IPS-18a (cell line): ENCODE data around the gene COL12A1.

Experiments
- H3K27ac ChIP-seq: one replicate; pipeline ENCODE4 v1.5.1; 2013; ENCODE audit warnings: low read length
- H3K27me3 ChIP-seq: one replicate; pipeline ENCODE4 v1.6.1; 2013; ENCODE audit warnings: mild to moderate bottlenecking, low read length; ENCODE audit not compliant: control insufficient read depth, insufficient read depth
- H3K36me3 ChIP-seq: one replicate; pipeline ENCODE4 v1.6.1; 2013; ENCODE audit warnings: low read depth, low read length; ENCODE audit not compliant: control insufficient read depth
- H3K4me1 ChIP-seq: one replicate; pipeline ENCODE4 v1.6.1; 2013; ENCODE audit warnings: low read depth, low read length; ENCODE audit not compliant: control insufficient read depth
- H3K4me3 ChIP-seq: one replicate; pipeline ENCODE4 v1.5.1; 2013; ENCODE audit warnings: low read length
- H3K9ac ChIP-seq: one replicate; pipeline ENCODE4 v1.6.1; 2013; ENCODE audit warnings: mild to moderate bottlenecking, low read length, moderate library complexity
- H3K9me3 ChIP-seq: one replicate; pipeline ENCODE4 v1.6.1; 2013; ENCODE audit warnings: low read depth, low read length; ENCODE audit not compliant: control insufficient read depth

COL12A1 gene

GRCh38 chr6:75130784-75131183 lies 75.1 kb downstream of the COL12A1 start:
- Histone ChIP-seq H3K4me1 (no peaks in the 10 kb centered on the region), H3K27me3 (no peaks in the 10 kb centered on the region), H3K4me3 (no peak overlapping the region), H3K9ac (no peak overlapping the region), H3K9me3 (no peaks in the 10 kb centered on the region), H3K36me3 (no peaks in the 10 kb centered on the region), H3K27ac (no peak overlapping the region)

GRCh38 chr6:75128878-75129570 lies 76.8 kb downstream of the COL12A1 start:
- H3K9ac ChIP-seq: no peak overlapping the region
- H3K4me3 ChIP-seq: no peak overlapping the region
- H3K27ac ChIP-seq: no peak overlapping the region
- no peaks in the 10 kb centered on the region for H3K36me3 ChIP-seq
- no peaks in the 10 kb centered on the region for H3K4me1 ChIP-seq
- H3K9me3 ChIP-seq: no peaks in the 10 kb centered on the region
- H3K27me3 ChIP-seq: no peaks in the 10 kb centered on the region

GRCh38 chr6:75126518-75126917 lies 79.3 kb downstream of the COL12A1 start:
- H3K9ac ChIP-seq: no peak overlapping the region
- H3K9me3 ChIP-seq: no peaks in the 10 kb centered on the region
- H3K4me3 ChIP-seq: no peak overlapping the region
- no peaks in the 10 kb centered on the region for H3K27me3 ChIP-seq
- H3K36me3 ChIP-seq: no peaks in the 10 kb centered on the region
- H3K27ac ChIP-seq: no peak overlapping the region
- H3K4me1 ChIP-seq: no peaks in the 10 kb centered on the region

- Histone ChIP-seq H3K27ac (no peak overlapping the region), H3K4me1 (no peaks in the 10 kb centered on the region), H3K9ac (no peak overlapping the region), H3K36me3 (no peaks in the 10 kb centered on the region), H3K9me3 (no peaks in the 10 kb centered on the region), H3K4me3 (no peak overlapping the region), H3K27me3 (no peaks in the 10 kb centered on the region)
These were observed 80.9 kb downstream of the COL12A1 start for GRCh38 chr6:75124983-75125382.

GRCh38 chr6:75124085-75124484 lies 81.8 kb downstream of the COL12A1 start:
- Histone ChIP-seq H3K9ac (no peak overlapping the region), H3K27me3 (no peaks in the 10 kb centered on the region), H3K4me3 (no peak overlapping the region), H3K4me1 (no peaks in the 10 kb centered on the region), H3K36me3 (no peaks in the 10 kb centered on the region), H3K27ac (no peak overlapping the region), H3K9me3 (no peaks in the 10 kb centered on the region)

GRCh38 chr6:75118925-75119515 lies 86.8 kb downstream of the COL12A1 start:
- Histone ChIP-seq H3K4me3 (no peak overlapping the region), H3K36me3 (no peaks in the 10 kb centered on the region), H3K4me1 (no peaks in the 10 kb centered on the region), H3K9me3 (no peaks in the 10 kb centered on the region), H3K27ac (no peak overlapping the region), H3K9ac (no peak overlapping the region), H3K27me3 (no peaks in the 10 kb centered on the region)

GRCh38 chr6:75117701-75118100 lies 88.2 kb downstream of the COL12A1 start:
- Histone ChIP-seq H3K4me1 (no peaks in the 10 kb centered on the region), H3K36me3 (no peaks in the 10 kb centered on the region)

GRCh38 chr6:75116946-75117345 lies 88.9 kb downstream of the COL12A1 start:
- H3K4me1 ChIP-seq: no peaks in the 10 kb centered on the region
- no peaks in the 10 kb centered on the region for H3K9me3 ChIP-seq
- H3K36me3 ChIP-seq: no peaks in the 10 kb centered on the region
- H3K9ac ChIP-seq: no peak overlapping the region
- no peak overlapping the region for H3K27ac ChIP-seq
- H3K4me3 ChIP-seq: no peak overlapping the region
- H3K27me3 ChIP-seq: no peaks in the 10 kb centered on the region

More at GRCh38 chr6:75117701-75118100, 88.2 kb downstream of the COL12A1 start:
- Histone ChIP-seq H3K27ac (no peak overlapping the region), H3K4me3 (no peak overlapping the region), H3K9me3 (no peaks in the 10 kb centered on the region), H3K27me3 (no peaks in the 10 kb centered on the region), H3K9ac (no peak overlapping the region)

GRCh38 chr6:75115481-75115880 lies 90.4 kb downstream of the COL12A1 start:
- Histone ChIP-seq H3K4me1 (no peaks in the 10 kb centered on the region), H3K27me3 (no peaks in the 10 kb centered on the region), H3K9me3 (no peaks in the 10 kb centered on the region), H3K36me3 (no peaks in the 10 kb centered on the region), H3K9ac (no peak overlapping the region), H3K27ac (no peak overlapping the region), H3K4me3 (no peak overlapping the region)

- no peaks in the 10 kb centered on the region for H3K4me1 ChIP-seq
- no peak overlapping the region for H3K27ac ChIP-seq
- no peak overlapping the region for H3K9ac ChIP-seq
- no peaks in the 10 kb centered on the region for H3K36me3 ChIP-seq
- H3K27me3 ChIP-seq: no peaks in the 10 kb centered on the region
- no peaks in the 10 kb centered on the region for H3K9me3 ChIP-seq
- no peak overlapping the region for H3K4me3 ChIP-seq
These were observed 91.0 kb downstream of the COL12A1 start for GRCh38 chr6:75114806-75115205.

GRCh38 chr6:75114195-75114594 lies 91.7 kb downstream of the COL12A1 start:
- Histone ChIP-seq H3K27me3 (no peaks in the 10 kb centered on the region), H3K36me3 (no peaks in the 10 kb centered on the region), H3K27ac (no peak overlapping the region), H3K4me1 (no peaks in the 10 kb centered on the region), H3K9me3 (no peaks in the 10 kb centered on the region), H3K9ac (no peak overlapping the region), H3K4me3 (no peak overlapping the region)

- no peaks in the 10 kb centered on the region for H3K9me3 ChIP-seq
- H3K36me3 ChIP-seq: no peaks in the 10 kb centered on the region
- H3K4me3 ChIP-seq: no peak overlapping the region
- H3K27ac ChIP-seq: no peak overlapping the region
- no peaks in the 10 kb centered on the region for H3K4me1 ChIP-seq
- no peak overlapping the region for H3K9ac ChIP-seq
- no peaks in the 10 kb centered on the region for H3K27me3 ChIP-seq
These were observed 92.4 kb downstream of the COL12A1 start for GRCh38 chr6:75113446-75113845.
